Hepatocyte (in vitro differentiated cells): Measurements from ENCODE around the gene NRCAM.

Experiments used
- CTCF ChIP-seq: fragments of 200-600 bp; sonication (generic); IDR thresholded peaks from 2 replicates; pipeline ENCODE4 v1.5.1; 2016; ENCODE audit warnings: antibody characterized with exemption, mild to moderate bottlenecking; ENCODE audit not compliant: poor library complexity
- EZH2 ChIP-seq: fragments of 200-600 bp; sonication (generic); IDR thresholded peaks from 2 replicates; pipeline ENCODE4 v1.6.1; 2016; ENCODE audit warnings: antibody characterized with exemption, mild to moderate bottlenecking, borderline replicate concordance

DNA sequence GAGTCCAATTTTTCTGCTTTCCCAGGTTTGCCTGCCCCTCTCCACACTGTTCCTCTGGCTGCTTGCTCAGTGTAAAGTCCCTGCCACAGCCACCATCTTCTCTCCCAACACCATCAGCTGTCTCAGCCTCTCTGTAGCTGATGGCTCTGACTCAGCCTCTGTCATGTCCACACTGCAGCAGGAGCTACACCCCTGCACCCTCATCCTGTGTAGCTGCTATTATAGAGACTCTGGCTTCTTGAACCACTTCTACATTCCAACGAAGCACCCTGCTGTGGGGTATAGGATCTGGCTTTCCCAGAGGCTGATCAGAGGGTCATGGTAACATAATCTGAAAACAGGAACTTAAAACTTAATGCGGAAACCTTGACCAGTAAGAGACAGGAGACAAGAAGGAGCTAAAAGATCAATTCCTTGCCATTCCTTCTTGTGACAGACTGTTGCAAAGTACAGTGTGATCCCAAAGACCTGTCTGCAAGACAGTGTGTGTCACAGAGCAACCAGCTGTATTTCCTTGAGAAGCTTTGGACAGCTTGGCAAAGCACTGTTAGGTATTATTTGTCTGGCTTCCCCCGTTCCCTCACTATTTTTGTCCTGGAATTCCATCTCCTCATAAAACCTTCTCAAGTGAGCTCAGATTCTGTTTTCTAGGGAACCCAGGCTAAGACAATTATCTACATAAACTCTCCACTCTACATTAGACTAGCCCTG is 42.3 kb downstream of the NRCAM start:
- TF ChIP-seq CTCF, result no peak
- TF ChIP-seq EZH2, result no peak
